Activated B cell treated with CpG ODN at 0.5 μM for 24 hours (primary cell): ENCODE data around the gene ZNF536. TPM values are rescaled to one million over a fixed set of nuclear protein-coding genes. Genes with fewer than 3 reads are reported as not detected.

ENCODE experiments used
- ATAC-seq: fragments of 200-7000 bp; cut with Tn5 transposase; one replicate; pipeline ENCODE4 v1.10.0; 2021; ENCODE audit warnings: low read depth, mild to moderate bottlenecking, moderate library complexity
- CTCF ChIA-PET: fragments of 350-600 bp; sonication (Branson Sonifier 250); formaldehyde crosslinking; loops from one replicate; lab custom pipeline; 2021; ENCODE audit warnings: antibody characterized with exemption; lab: Charles Lee
- POLR2A ChIA-PET: fragments of 350-600 bp; sonication (Branson Sonifier 250); formaldehyde crosslinking; loops from one replicate; lab custom pipeline; 2021; ENCODE audit warnings: antibody characterized with exemption; lab: Charles Lee
- DNase-seq: peaks from one replicate; pipeline ENCODE4 v3.0.0; 2022
- H3K27ac Mint-ChIP-seq: one replicate; pipeline ENCODE4 v1.8.0; 2020; ENCODE audit warnings: mixed read lengths
- H3K27me3 Mint-ChIP-seq: one replicate; pipeline ENCODE4 v1.8.0; 2021; ENCODE audit warnings: mixed read lengths
- H3K36me3 Mint-ChIP-seq: one replicate; pipeline ENCODE4 v1.8.0; 2021; ENCODE audit warnings: low read depth, mixed read lengths
- H3K4me1 Mint-ChIP-seq: one replicate; pipeline ENCODE4 v1.8.0; 2021; ENCODE audit warnings: mixed read lengths
- H3K4me3 Mint-ChIP-seq: one replicate; pipeline ENCODE4 v1.8.0; 2020; ENCODE audit warnings: mild to moderate bottlenecking, mixed read lengths
- H3K9me3 Mint-ChIP-seq: one replicate; pipeline ENCODE4 v1.8.0; 2020; ENCODE audit warnings: mixed read lengths
- CTCF ChIP-seq: fragments of 200-600 bp; IDR thresholded peaks from one replicate; pipeline ENCODE4 v1.8.0; 2022; ENCODE audit warnings: antibody characterized with exemption, mild to moderate bottlenecking
- intact Hi-C: fragments of 100-400 bp; cut with micrococcal nuclease; formaldehyde crosslinking; loops from one replicate; pipeline ENCODE4 v1.15.1; 2024
- total RNA-seq: library from RNA; stranded (reverse); gene quantifications from 2 replicates; pipeline ENCODE4 v1.2.3, GENCODE V29; 2022

Gene ZNF536
- total RNA-seq, 1 donor from 2014 or later = not detected

- Mint-ChIP-seq H3K9me3 (peaks cover 4% of the 10 kb centered on the region), H3K4me1 (no peaks in the 10 kb centered on the region), H3K27ac (no peak overlapping the region), H3K27me3 (peaks cover 1% of the 10 kb centered on the region), H3K4me3 (no peak overlapping the region), H3K36me3 (no peaks in the 10 kb centered on the region)
- DNase-seq = no peak
- intact Hi-C loops = no loop called here
- ChIA-PET CTCF (no interaction called here), POLR2A (no interaction called here)
- TF ChIP-seq CTCF = no peak
- no peak for ATAC-seq
Observed at GRCh38 chr19:30606114-30607050, 234.2 kb downstream of the ZNF536 start.
